ENCODE data around the gene ATG9B.

ATG9B gene

GRCh38 chr7:151020231-151020630, 4.1 kb downstream of the ATG9B start:
- Histone ChIP-seq H3K4me3 (replicated peaks; ENCODE audit: insufficient read depth, low read length) (no peak overlapping the region), H3K27ac (replicated peaks) (no peak overlapping the region), H3K27me3 (ENCODE audit: insufficient read depth, poor library complexity, severe bottlenecking) (peaks cover 18% of the 10 kb centered on the region)
- TF ChIP-seq SPI1 (IDR thresholded peaks at IDR 0.05; ENCODE audit: borderline replicate concordance, low read depth) (no peak), CTCF (IDR thresholded peaks at IDR 0.05; ENCODE audit: insufficient read depth, low read length) (no peak), REST (IDR thresholded peaks at IDR 0.05; ENCODE audit: insufficient replicate concordance, low read depth) (no peak), GABPA (IDR thresholded peaks at IDR 0.05; ENCODE audit: low read depth) (no peak), POLR2AphosphoS5 (IDR thresholded peaks at IDR 0.05; ENCODE audit: low read depth) (no peak)
- no peak for DNase-seq (ENCODE audit: low read depth in 1 of 2, low spot score in 1 of 2)

GRCh38 chr7:151019130-151019447, 5.2 kb downstream of the ATG9B start:
- H3K27me3 ChIP-seq (ENCODE audit: insufficient read depth, poor library complexity, severe bottlenecking): peaks cover 18% of the 10 kb centered on the region

GRCh38 chr7:151018421-151019129, 5.7 kb downstream of the ATG9B start:
- TF ChIP-seq GABPA (IDR thresholded peaks at IDR 0.05; ENCODE audit: low read depth) (no peak), REST (IDR thresholded peaks at IDR 0.05; ENCODE audit: insufficient replicate concordance, low read depth) (no peak), CTCF (IDR thresholded peaks at IDR 0.05; ENCODE audit: insufficient read depth, low read length) (no peak), SPI1 (IDR thresholded peaks at IDR 0.05; ENCODE audit: borderline replicate concordance, low read depth) (no peak), POLR2AphosphoS5 (IDR thresholded peaks at IDR 0.05; ENCODE audit: low read depth) (no peak)
- peaks cover 18% of the 10 kb centered on the region for H3K27me3 ChIP-seq (ENCODE audit: insufficient read depth, poor library complexity, severe bottlenecking)
- DNase-seq (ENCODE audit: low read depth in 1 of 2, low spot score in 1 of 2): no peak
- H3K4me3 ChIP-seq (replicated peaks; ENCODE audit: insufficient read depth, low read length): no peak overlapping the region; the same call in 1 of the 2 replicates
- H3K27ac ChIP-seq (replicated peaks): no peak overlapping the region

More at GRCh38 chr7:151019130-151019447, 5.2 kb downstream of the ATG9B start:
- H3K4me3 ChIP-seq (replicated peaks; ENCODE audit: insufficient read depth, low read length): no peak overlapping the region
- DNase-seq (ENCODE audit: low read depth in 1 of 2, low spot score in 1 of 2): no peak
- no peak for TF ChIP-seq SPI1 (IDR thresholded peaks at IDR 0.05; ENCODE audit: borderline replicate concordance, low read depth)
- no peak overlapping the region for H3K27ac ChIP-seq (replicated peaks)

GRCh38 chr7:151017953-151018420, 6.3 kb downstream of the ATG9B start:
- DNase-seq (ENCODE audit: low read depth in 1 of 2, low spot score in 1 of 2): peak; percentile 58 to 69
- H3K27ac ChIP-seq (replicated peaks): no peak overlapping the region

More at GRCh38 chr7:151017953-151018420, 6.3 kb downstream of the ATG9B start:
- no peak overlapping the region; the same call in 1 of the 2 replicates for H3K4me3 ChIP-seq (replicated peaks; ENCODE audit: insufficient read depth, low read length)
- peaks cover 18% of the 10 kb centered on the region for H3K27me3 ChIP-seq (ENCODE audit: insufficient read depth, poor library complexity, severe bottlenecking)
- TF ChIP-seq POLR2AphosphoS5 (IDR thresholded peaks at IDR 0.05; ENCODE audit: low read depth): no peak; the same call in 1 of the 2 replicates
- peak; percentile 39 for TF ChIP-seq CTCF (IDR thresholded peaks at IDR 0.05; ENCODE audit: insufficient read depth, low read length)
- TF ChIP-seq GABPA (IDR thresholded peaks at IDR 0.05; ENCODE audit: low read depth): no peak
- TF ChIP-seq REST (IDR thresholded peaks at IDR 0.05; ENCODE audit: insufficient replicate concordance, low read depth): no peak
- no peak for TF ChIP-seq SPI1 (IDR thresholded peaks at IDR 0.05; ENCODE audit: borderline replicate concordance, low read depth)

Measured in HL-60 (cell line).